Activated CD4-positive, CD25-positive, alpha-beta regulatory T cell treated with anti-CD3 and anti-CD28 coated beads, Interleukin-2, amount 50 U/mL, for 72 hours (primary cell): Measurements from ENCODE around the gene JSRP1.

ENCODE experiments used
- DNase-seq: peaks from one replicate; pipeline ENCODE4 v3.0.0; 2021

Gene JSRP1

DNA sequence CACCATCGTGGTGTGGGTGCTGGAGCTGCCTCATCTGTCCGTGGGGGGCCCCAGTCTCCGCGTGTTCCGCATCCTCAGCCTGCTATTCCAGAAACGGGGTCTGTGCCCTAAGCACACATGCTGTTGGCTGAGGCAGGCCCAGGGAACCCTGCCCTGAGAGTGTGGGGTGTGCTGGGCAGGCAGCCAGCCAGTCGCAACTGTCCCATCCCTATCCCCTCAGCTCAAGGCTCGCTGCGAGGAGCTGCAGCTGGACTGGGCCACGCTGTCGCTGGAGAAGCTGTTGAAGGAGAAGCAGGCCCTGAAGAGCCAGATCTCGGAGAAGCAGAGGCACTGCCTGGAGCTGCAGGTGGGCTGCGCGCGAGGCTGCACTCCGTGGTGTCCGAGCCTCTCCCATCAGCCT, 42.0 kb downstream of the JSRP1 start:
- DNase-seq = no peak

DNA sequence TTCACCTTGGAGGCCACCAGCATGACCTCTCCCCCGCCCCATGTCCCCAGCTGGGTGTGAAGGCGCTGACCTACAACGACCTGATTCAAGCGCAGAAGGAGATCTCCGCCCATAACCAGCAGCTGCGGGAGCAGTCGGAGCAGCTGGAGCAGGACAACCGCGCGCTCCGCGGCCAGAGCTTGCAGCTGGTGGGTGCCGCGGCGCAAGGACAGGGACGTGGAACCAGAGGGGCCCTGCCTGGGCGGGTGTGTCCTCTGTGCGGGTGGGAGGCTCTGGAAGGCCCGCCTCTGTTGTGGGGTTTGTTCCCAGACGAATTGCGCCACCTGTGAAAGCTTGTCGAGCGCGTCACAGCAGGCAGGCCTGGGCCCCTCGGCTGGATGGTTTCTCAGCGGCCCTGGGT, 42.4 kb downstream of the JSRP1 start:
- DNase-seq = no peak

DNA sequence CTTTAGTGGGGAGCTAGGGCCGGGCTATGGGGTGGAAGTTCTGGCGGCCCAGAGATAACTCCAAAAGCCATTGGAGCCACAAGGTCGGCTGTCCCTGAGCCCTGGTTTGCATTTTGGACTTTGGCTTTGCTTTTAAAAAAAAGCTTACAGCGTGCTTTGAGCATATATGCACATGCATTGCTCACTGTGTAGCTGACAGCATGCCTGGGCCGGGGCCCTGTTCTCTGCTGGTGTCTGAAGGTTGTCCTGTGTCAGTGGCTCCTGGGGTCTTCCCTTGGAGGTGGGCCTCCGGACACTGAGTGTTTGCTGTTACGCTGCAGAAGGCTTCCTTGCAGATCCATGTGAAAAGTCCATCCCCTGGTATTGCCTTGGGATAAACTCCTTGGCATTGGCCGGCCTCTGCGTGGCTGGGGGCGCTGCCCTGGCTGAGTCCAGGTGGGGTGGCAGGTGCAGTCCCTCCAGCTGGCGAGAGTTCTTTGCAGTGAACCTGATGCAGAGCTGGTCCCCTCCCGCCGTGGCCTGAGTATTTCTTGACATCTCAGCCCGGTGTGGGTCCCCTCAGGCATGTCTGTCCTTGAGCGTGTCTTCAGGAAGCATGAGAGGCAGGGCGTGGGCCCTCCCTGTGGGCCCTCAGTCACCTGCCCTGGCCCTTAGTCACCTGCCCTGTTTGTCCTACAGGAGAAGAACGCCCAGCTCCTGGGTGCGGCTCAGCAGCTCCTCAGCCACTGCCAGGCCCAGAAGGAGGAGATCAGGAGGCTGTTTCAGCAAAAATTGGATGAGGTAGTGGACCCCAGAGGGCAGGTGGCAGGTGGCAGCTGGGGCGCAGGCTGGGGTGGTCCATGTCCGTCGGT, 43.1 kb downstream of the JSRP1 start:
- no peak for DNase-seq

- DNase-seq = no peak
Observed at GRCh38 chr19:2210987-2211740, 45.1 kb downstream of the JSRP1 start.

DNA sequence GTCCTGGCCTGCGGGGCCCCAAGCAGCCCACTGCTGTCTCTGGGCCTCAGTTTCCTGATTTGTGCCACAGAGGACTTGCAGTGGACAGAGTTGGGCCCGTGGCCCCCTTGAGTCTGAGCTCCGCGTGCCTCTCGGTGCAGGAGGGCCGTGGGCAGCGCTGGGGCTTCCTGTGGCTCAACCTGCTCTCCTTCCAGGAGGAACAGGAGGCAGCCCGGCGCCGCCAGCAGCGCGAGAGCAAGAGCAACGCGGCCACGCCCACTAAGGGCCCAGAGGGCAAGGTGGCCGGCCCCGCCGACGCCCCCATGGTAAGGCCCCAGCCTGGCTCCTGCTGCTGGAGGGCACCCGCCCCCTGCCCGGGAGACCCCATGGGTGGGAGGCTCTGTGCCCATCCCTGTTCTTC, 46.0 kb downstream of the JSRP1 start:
- DNase-seq = no peak

DNA sequence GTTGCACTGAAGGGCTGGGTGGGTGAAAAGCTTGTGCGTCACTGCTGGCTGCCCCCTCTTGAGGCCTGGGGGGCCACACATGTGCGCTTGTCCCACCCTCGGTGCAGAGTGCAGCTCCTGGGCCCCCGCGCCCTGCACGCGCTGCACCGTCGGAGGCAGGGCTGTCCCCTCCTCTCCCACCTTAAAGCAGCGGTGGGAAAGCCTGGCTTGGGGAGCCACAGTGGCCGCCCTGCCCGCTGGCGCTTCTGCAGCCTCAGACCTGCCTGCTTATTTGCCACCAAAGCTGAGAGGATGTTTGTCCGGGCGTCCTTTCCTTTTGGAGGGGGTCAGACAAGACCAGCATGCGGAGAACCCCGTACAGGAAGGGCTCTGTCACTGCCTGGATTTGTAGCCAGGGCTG, 46.8 kb downstream of the JSRP1 start:
- DNase-seq = no peak

DNA sequence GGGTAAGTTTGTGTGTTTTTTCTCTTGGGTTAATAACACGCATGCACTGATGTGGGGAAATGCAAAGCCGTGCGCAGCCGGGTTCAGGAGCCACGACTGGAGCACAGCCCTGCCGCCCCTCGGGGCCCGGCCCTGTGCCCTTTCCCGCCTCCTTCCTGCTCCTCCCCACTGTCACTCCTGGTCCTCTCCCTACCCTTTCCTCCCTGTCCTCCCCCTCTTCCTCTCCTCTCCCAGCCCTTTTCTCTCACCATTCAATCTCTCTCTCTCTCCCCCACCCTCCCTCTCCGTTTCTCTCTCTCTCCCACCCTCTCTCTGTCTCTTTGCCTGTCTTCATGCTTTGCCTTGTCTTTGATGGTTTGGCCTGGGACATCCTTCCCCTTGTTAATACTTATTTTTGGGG, 47.2 kb downstream of the JSRP1 start:
- no peak for DNase-seq

- DNase-seq = no peak
Observed at GRCh38 chr19:2207991-2208860, 48.0 kb downstream of the JSRP1 start.

GRCh38 chr19:2207008-2207407, 49.2 kb downstream of the JSRP1 start:
- DNase-seq = no peak

- no peak for DNase-seq
Observed at GRCh38 chr19:2202366-2202765, 53.9 kb downstream of the JSRP1 start.
